GM21786 (cell line): Measurements from ENCODE around the gene MIEF1.

ENCODE experiments used
- ATAC-seq: cut with Tn5 transposase; IDR thresholded peaks from one replicate; pipeline ENCODE4 v1.9.1; 2021; ENCODE audit not compliant: unreplicated experiment

The MIEF1 gene

DNA sequence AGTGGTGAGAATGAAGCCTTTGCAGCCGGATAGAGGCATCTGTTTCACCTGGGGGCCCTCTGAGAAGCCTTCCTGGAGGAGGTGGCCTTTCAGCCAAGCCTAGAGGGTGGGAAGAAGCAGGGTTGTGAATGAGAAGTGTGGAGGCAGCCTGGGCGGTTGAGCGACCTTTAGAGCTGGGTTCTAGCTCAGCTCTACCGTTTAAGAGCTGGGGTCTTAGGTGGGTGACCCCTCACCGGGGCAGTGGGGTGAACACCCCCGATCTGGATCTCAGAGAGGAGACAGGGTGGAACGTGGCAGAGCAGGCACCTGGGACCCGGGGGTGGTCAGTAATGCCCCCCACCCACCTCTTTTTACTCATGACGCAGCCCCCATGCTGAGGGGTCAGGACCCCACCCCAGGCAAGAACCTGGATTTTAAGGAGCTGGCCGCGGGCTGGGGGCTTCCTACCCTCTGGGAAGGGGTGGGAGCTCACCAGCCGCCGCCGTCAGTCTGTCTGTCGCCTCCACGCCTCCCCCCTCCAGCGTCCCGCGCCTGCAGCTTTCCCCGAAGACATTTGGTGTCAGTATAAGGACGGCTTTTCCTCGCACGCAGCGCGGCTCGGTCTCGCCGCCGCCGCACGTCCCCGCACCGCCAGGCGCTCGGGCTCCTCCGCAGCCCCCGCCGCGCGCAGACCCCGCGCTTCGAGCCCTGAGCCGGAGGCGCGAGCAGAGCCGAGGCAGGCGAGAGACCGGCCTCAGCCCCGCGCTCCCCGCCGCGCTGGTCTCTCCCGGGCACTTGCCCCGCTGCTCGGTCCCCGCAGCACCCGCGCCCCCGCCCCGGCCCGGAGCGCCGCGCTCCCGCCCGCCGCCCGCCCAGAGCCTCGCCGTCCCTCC lies 55.1 kb downstream of the MIEF1 start:
- no peak for ATAC-seq

DNA sequence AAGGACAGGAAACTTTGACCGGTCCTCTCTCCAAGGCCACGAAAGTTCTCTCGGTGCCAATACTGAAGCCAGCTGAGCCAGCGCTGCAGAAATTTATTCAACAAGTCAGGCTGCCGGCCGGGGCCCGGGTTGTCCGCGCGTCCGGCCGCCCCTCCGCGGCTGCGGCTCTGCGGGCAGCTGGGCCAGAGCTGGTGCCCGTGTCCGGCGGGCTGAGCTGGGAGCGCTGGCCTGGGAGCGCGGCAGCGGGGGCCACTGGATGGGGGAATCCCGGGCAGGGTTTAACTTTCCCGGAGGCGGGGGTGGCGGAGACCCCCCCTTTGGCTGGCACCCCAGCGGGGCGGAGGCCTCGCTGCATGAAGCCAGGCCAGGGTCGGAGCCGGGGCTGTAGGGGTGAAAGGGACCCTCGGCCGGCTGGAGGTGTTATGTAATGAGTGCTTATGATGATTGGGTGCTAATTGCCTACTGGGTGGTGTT lies 56.2 kb downstream of the MIEF1 start:
- ATAC-seq: no peak

DNA sequence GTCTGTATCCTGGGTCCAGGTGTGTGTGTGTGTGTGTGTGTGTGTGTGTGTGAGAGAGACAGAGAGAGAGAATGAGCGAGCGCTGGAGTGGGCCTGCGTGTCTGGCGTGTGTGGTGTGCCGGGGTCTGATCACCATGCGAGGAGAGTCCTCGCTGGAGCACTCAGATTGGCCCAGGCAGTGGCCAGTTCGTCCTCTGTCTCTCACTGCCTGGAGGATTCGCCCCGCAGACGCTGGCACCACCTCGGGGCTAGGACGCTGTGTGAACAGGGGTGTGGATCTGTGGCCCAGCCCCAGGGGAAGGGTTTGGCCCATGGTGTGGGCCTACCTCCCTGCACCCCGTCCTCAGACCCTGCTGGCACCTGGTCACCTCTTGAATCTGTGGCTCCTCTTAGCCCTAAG lies 56.9 kb downstream of the MIEF1 start:
- no peak for ATAC-seq

DNA sequence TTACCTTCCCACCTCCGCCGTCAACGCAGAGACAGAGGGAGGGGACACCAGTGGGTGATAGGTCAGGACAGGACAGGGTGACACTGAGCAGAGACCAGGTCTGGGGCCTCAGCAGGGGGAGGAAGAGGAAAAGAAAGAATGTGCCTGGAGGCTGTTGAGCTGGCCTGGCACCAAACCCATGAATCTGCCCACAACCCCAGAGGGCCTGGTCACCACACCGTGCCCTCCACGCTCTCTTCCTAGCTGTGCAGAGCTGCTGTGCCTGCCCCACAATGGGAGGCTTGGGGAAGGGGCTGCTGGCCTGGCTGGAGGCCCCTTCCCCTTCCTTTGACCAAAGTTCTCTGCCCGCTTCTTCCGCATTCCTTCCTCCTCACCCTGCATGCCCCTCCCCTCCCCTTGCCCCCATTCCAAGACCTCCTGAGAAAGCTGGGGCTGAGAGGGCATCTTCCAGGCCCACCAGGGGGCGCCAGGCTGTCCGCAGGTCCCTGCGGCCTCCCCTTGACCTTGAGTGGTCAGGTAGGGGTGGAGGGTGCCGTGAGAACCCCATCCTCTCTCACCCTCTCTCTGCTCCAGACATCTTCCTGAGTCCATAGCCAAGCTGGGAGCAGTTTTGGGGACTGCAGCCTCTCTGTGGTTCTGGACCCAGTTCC lies 57.5 kb downstream of the MIEF1 start:
- ATAC-seq: no peak

DNA sequence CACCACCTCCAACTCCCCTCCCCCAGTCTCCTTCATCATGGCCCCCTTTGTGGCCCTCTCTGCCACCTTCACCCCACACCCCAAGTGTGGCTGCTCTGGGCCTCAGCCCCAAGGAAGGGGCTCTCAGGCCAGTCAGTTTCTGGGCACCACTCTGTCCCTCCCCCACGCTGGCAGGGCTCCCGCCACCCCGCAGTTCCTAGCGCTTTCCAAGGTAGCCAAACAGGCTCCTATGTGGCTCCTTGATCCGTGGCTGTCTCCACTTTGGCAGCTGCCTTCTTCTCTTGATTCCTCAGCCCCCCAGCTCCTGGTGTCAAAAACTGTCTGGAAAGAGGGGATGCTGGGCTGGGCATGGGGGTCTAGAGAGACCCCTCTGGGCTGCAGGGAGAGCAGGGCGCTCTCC lies 58.0 kb downstream of the MIEF1 start:
- ATAC-seq: no peak

DNA sequence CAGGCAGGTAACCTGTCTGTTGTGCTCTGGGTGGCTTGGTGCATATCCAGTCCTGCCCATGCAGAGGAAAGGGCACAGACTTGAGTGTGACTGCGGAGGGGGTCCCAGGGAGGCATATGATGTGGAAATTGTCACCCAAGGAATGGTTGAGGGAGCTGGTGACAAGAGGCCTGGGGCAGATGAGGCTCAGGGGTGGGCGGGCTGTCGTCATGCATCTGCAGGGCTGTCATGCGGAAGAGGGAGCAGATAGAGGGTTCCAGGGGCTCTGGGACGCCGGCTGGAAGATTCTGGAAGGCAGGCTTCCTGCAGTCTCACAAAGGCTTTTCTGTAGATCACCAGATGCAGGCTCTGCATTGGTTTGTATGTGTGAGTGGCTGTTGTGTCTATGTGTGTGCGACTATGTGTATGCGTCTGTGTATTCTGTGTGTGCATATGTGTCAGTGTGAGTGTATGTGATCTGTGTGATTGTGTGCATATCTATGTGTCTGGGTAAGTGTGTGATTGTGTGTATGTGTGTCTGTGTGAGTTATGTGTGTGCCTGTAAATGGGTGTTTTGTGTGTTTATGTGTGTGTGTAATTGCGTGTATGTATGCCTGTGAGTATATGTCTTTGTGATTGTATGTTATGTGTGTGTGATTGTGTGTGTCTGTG lies 60.9 kb downstream of the MIEF1 start:
- no peak for ATAC-seq

DNA sequence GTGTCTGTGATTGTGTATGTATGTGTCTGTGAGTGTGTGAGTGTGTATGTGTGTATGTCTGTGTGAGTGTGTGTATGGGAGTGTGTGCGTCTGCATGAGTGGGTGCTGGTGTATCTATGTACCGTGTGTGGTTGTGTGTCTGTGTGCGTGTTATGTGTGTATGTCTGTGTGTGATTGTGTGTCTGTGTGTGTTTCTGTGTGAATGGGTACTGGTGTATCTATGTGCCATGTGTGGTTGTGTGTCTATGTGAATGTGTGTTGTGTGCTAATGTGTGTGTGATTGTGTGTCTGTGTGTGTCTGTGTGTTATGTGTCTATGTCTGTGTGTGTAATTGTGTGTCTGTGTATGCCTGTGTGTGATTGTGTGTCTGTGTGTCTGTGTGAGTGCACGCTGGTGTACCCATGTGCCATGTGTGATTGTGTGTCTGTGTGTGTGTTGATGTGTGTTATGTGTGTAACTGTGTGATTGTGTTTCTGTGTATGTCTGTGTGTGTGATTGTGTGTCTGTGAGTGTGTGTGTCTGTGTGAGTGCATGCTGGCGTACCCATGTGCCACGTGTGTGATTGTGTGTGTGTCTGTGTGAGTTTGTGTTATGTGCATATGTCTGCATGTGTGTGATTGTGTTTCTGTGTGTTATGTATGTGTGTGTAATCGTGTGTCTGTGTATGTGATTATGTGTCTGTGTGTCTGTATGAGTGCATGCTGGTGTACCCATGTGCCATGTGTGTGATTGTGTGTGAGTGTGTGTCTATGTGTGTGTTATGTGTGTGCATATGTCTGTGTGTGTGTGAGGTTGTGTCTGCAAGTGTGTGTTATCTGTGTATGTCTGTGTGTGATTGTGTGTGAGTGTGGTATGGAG lies 61.7 kb downstream of the MIEF1 start:
- no peak for ATAC-seq

DNA sequence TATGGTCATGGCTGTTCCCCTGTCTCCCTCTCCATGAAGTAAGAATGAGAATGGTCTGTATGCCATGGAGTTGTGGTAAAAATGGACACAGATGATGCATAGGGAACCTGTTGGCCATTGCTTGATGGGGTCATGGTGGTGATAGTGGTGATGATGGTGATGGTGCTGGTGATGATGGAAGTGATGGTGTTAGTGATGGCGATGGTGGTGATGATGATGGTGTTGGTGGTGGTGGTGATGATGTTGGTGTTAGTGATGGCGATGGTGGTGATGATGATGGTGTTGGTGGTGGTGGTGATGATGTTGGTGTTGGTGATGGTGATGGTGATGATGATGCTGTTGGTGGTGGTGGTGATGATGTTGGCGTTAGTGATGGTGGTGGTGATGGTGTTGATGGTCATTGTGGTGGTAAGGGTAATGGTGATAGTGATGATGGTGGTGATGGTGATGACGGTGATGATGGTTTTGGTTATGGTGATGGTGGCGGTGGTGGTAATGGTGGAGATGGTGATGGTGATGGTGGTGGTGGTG lies 63.4 kb downstream of the MIEF1 start:
- ATAC-seq: no peak

DNA sequence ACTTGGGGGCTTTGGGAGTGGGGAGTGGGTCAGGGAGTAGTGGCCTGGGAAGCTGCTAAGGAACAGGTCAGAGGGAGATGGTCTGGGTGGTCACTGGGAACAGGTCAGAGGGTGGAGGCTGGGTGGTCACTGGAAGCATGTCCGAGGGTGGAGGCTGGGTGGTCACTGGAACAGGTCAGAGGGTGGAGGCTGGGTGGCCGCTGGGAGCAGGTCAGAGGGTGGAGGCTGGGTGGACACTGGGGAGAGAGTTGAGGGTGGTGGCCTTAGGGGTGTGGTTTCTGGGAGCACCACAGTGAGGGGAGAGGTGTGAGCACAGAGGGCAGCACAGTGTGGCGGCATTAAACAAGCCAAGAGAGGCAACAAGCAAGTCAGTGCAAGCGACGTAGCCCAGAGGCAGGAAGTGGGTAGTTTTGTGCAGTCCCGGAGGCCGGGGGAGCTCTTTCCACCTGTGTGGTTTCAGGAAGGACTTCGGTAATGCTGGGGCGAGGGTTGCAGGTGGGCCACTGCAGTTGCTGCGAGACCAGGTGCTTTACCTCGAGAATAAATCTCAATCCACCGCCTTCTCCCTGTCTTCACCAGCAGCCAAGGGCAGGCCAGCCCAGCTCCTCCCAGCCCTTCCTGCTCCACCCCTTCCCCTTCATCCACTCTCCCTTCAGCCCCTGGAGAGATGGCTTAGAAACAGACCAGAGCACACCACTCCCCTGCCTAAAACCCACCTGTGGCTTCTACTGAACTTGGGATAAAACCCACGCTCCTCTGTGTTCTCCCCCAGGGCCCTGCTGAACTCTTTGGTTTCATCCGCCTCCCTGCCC lies 65.3 kb downstream of the MIEF1 start:
- ATAC-seq: no peak
